Suprapubic skin (tissue), 4 donors: ENCODE data around the gene OR52B2. TPM values are rescaled to one million over a fixed set of nuclear protein-coding genes. Genes with fewer than 3 reads are reported as not detected.

Experiments used
- DNase-seq, 2 donors: peaks; one replicate each; pipeline ENCODE4 v3.0.0-alpha.2; 2019; ENCODE audit warnings: low spot score in 2 of 2
- H3K27ac ChIP-seq: fragments of 200-600 bp; sonication (generic); one replicate; pipeline ENCODE4 v1.5.1; 2019
- H3K27me3 ChIP-seq: fragments of 200-600 bp; sonication (generic); one replicate; pipeline ENCODE4 v1.5.1; 2019
- H3K36me3 ChIP-seq: fragments of 200-600 bp; sonication (generic); one replicate; pipeline ENCODE4 v1.5.1; 2019
- H3K4me1 ChIP-seq: fragments of 200-600 bp; sonication (generic); one replicate; pipeline ENCODE4 v1.5.1; 2019
- H3K4me3 ChIP-seq: fragments of 200-600 bp; sonication (generic); one replicate; pipeline ENCODE4 v1.5.1; 2019; ENCODE audit warnings: mild to moderate bottlenecking
- H3K9me3 ChIP-seq: fragments of 200-600 bp; sonication (generic); one replicate; pipeline ENCODE4 v1.5.1; 2019
- EP300 ChIP-seq: sonication (generic); formaldehyde crosslinking; IDR thresholded peaks from one replicate; pipeline ENCODE4 v1.6.1; 2017; ENCODE audit warnings: antibody characterized with exemption
- POLR2A ChIP-seq, 2 donors: fragments of 450-650 bp; IDR thresholded peaks; one replicate each; pipeline ENCODE4 v1.6.1; 2017; ENCODE audit warnings: antibody characterized with exemption in 2 of 2, mild to moderate bottlenecking in 2 of 2, moderate library complexity in 2 of 2
- POLR2AphosphoS5 ChIP-seq, 3 donors: sonication (generic); formaldehyde crosslinking; IDR thresholded peaks; one replicate each; pipeline ENCODE4 v1.6.1; 2017; ENCODE audit warnings: antibody characterized with exemption in 3 of 3
- WGBS: methylation state at CpG from one replicate; pipeline ENCODE4 v1.1.5; 2018; 5-methylcytosine and 5-hydroxymethylcytosine counted together
- total RNA-seq, 4 donors: library from RNA; depleted of rRNA; stranded (reverse); fragments of >200 nt; gene quantifications; one replicate each; pipeline ENCODE4 v1.1.0, GENCODE V29; 2016
- TF ChIP-seq, protein P1 (sequence below), 2 donors: fragments of 200-600 bp in 1 of 2; fragments of 450-650 bp in 1 of 2; sonication (generic) in 1 of 2; IDR thresholded peaks; one replicate each; pipeline ENCODE4 v1.5.1; 2016 to 2019; ENCODE audit warnings: antibody characterized with exemption in 2 of 2, mild to moderate bottlenecking in 1 of 2, moderate library complexity in 1 of 2

OR52B2 gene
- not detected for total RNA-seq

DNA sequence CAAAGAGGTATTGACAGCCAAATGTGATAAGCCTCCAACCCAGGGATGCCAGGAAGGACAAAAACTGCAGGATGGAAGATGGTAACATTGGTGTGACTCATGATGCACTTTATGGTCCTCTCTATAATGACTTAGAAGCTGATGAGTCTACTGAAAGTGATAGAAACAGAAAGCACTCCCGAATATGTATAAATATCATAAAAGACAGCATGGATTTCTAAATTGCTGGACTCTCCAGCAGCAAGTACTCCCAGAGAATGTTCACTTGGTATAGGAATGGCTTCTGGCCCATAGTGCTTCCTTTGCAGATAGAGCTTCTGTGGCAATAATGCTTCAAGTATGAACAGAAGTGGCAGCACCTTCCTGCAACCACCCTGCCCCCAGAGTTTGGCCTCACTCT lies at the start of gene OR52B2:
OR52B2 (minus strand) TSS at position 101 of the 400 bp plus-strand sequence; CDS start at position 101, 0 bp downstream.
- WGBS, result 79% methylated on average over 1 of the region's 1 CpG
- TF ChIP-seq EP300 (no peak), POLR2A (IDR thresholded peaks at IDR 0.05) (no peak), POLR2AphosphoS5 (IDR thresholded peaks at IDR 0.05) (no peak)
- TF ChIP-seq, protein P1, sequence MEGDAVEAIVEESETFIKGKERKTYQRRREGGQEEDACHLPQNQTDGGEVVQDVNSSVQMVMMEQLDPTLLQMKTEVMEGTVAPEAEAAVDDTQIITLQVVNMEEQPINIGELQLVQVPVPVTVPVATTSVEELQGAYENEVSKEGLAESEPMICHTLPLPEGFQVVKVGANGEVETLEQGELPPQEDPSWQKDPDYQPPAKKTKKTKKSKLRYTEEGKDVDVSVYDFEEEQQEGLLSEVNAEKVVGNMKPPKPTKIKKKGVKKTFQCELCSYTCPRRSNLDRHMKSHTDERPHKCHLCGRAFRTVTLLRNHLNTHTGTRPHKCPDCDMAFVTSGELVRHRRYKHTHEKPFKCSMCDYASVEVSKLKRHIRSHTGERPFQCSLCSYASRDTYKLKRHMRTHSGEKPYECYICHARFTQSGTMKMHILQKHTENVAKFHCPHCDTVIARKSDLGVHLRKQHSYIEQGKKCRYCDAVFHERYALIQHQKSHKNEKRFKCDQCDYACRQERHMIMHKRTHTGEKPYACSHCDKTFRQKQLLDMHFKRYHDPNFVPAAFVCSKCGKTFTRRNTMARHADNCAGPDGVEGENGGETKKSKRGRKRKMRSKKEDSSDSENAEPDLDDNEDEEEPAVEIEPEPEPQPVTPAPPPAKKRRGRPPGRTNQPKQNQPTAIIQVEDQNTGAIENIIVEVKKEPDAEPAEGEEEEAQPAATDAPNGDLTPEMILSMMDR (IDR thresholded peaks at IDR 0.05), result no peak
- H3K4me3 ChIP-seq, result no peak within 1 kb of the TSS
- H3K4me1 ChIP-seq, result no peaks in the 10 kb centered on the region
- H3K27ac ChIP-seq, result no peak within 1 kb of the TSS
- H3K27me3 ChIP-seq, result no peaks in the 10 kb centered on the region
- H3K36me3 ChIP-seq, result no peaks in the 10 kb centered on the region
- no peak for DNase-seq
- peaks cover 3% of the 10 kb centered on the region for H3K9me3 ChIP-seq

- no peak for DNase-seq
- no peaks in the 10 kb centered on the region for H3K27me3 ChIP-seq
- TF ChIP-seq, protein P1 (IDR thresholded peaks at IDR 0.05), result no peak
- TF ChIP-seq EP300 (no peak), POLR2AphosphoS5 (IDR thresholded peaks at IDR 0.05) (no peak), POLR2A (IDR thresholded peaks at IDR 0.05) (no peak)
- 17% methylated on average over 2 of the region's 2 CpGs for WGBS
- peaks cover 72% of the 10 kb centered on the region for H3K36me3 ChIP-seq
- H3K9me3 ChIP-seq, result no peaks in the 10 kb centered on the region
- no peak overlapping the region for H3K4me3 ChIP-seq
- peaks cover 15% of the 10 kb centered on the region for H3K4me1 ChIP-seq
- H3K27ac ChIP-seq, result peak overlapping the region; percentile 14
These were observed 49.2 kb upstream of the OR52B2 start for GRCh38 chr11:6219359-6219758.

- no peak for DNase-seq
- 89% methylated on average over 19 of the region's 19 CpGs for WGBS
- no peaks in the 10 kb centered on the region for H3K27me3 ChIP-seq
- peaks cover 15% of the 10 kb centered on the region for H3K4me1 ChIP-seq
- H3K9me3 ChIP-seq, result no peaks in the 10 kb centered on the region
- no peak overlapping the region for H3K27ac ChIP-seq
- TF ChIP-seq POLR2AphosphoS5 (IDR thresholded peaks at IDR 0.05) (no peak), EP300 (no peak)
- no peak overlapping the region for H3K4me3 ChIP-seq
- peaks cover 71% of the 10 kb centered on the region for H3K36me3 ChIP-seq
These were observed 47.6 kb upstream of the OR52B2 start for GRCh38 chr11:6217722-6218121.

DNA sequence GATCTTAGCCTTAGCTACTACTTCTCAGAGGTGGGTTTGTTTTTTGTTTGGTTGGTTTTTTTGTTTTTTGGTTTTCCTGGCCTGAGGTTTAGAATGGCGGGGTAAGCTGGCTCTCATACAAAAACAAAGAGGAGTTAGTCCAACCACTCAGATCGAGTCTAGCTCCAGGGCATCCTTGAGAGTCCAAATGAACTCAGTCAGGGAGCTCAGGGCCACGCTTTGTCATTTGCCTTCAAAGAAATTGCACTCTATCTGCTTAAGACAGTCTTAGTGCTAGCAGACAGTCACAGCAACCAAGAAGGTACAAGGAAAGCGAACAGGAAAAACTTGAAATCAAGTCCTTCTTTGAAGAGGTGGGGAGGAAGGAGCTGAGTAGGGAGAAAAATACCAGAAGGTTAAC lies 46.4 kb upstream of the OR52B2 start:
- 67% methylated on average over 4 of the region's 4 CpGs for WGBS
- H3K9me3 ChIP-seq, result no peaks in the 10 kb centered on the region

GRCh38 chr11:6214530-6214929 lies 44.4 kb upstream of the OR52B2 start:
- 97% methylated on average over 9 of the region's 10 CpGs for WGBS
- peaks cover 86% of the 10 kb centered on the region for H3K36me3 ChIP-seq

More for the DNA sequence above, 46.4 kb upstream of the OR52B2 start:
- H3K27me3 ChIP-seq, result no peaks in the 10 kb centered on the region
- DNase-seq, result no peak
- no peak overlapping the region for H3K27ac ChIP-seq
- peaks cover 15% of the 10 kb centered on the region for H3K4me1 ChIP-seq
- TF ChIP-seq POLR2AphosphoS5 (IDR thresholded peaks at IDR 0.05) (no peak), POLR2A (IDR thresholded peaks at IDR 0.05) (no peak), EP300 (no peak)
- TF ChIP-seq, protein P1 (IDR thresholded peaks at IDR 0.05), result no peak
- H3K36me3 ChIP-seq, result peaks cover 71% of the 10 kb centered on the region
- H3K4me3 ChIP-seq, result no peak overlapping the region

More at GRCh38 chr11:6214530-6214929, 44.4 kb upstream of the OR52B2 start:
- no peak overlapping the region for H3K27ac ChIP-seq
- DNase-seq, result no peak
- H3K27me3 ChIP-seq, result no peaks in the 10 kb centered on the region
- no peak overlapping the region for H3K4me3 ChIP-seq
- no peak for TF ChIP-seq POLR2AphosphoS5 (IDR thresholded peaks at IDR 0.05)
- TF ChIP-seq POLR2A (IDR thresholded peaks at IDR 0.05), result no peak
- no peak for TF ChIP-seq EP300
- TF ChIP-seq, protein P1 (IDR thresholded peaks at IDR 0.05), result no peak
- H3K4me1 ChIP-seq, result peaks cover 8% of the 10 kb centered on the region
- no peaks in the 10 kb centered on the region for H3K9me3 ChIP-seq
